Kidney epithelial cell (primary cell): ENCODE data around the gene NSL1. TPM values are rescaled to one million over a fixed set of nuclear protein-coding genes. Genes with fewer than 3 reads are reported as not detected.
"Not testable (repeated sequence)": the region's sequence is repeated elsewhere in the genome, so short reads cannot be mapped to it uniquely, and the experiment has no call there.

Experiments
- DNase-seq: peaks from one replicate; pipeline ENCODE4 v3.0.0-alpha.2; 2010; ENCODE audit warnings: low read depth
- H3K27me3 ChIP-seq: 2 replicates; pipeline ENCODE4 v1.6.0; 2011; ENCODE audit warnings: low read length; ENCODE audit not compliant: control insufficient read depth, insufficient read depth
- H3K36me3 ChIP-seq: 2 replicates; pipeline ENCODE4 v1.5.1; 2011; ENCODE audit warnings: low read length; ENCODE audit not compliant: control insufficient read depth, insufficient read depth
- H3K4me3 ChIP-seq: 2 replicates; pipeline ENCODE4 v1.5.1; 2011; ENCODE audit warnings: low read depth, mild to moderate bottlenecking, control low read depth, low read length
- CTCF ChIP-seq: IDR thresholded peaks from 2 replicates; pipeline ENCODE4 v1.5.1; 2011; ENCODE audit warnings: mild to moderate bottlenecking, moderate library complexity, low read length, control low read depth, inconsistent platforms; ENCODE audit not compliant: insufficient read depth, poor library complexity, severe bottlenecking
- total RNA-seq: library from RNA; depleted of rRNA; stranded (reverse); fragments of >200 nt; gene quantifications from 2 replicates; pipeline ENCODE4 v1.2.3, GENCODE V29; 2015

The NSL1 gene
- total RNA-seq, 1 donor from 2014 or later = 28.2 TPM

- Histone ChIP-seq H3K4me3 (no peak overlapping the region), H3K27me3 (no peaks in the 10 kb centered on the region), H3K36me3 (no peaks in the 10 kb centered on the region)
- no peak for DNase-seq
- TF ChIP-seq CTCF = no peak
Measured at GRCh38 chr1:212773011-212773410, 18.6 kb downstream of the NSL1 start.

- no peak for TF ChIP-seq CTCF
- no peaks in the 10 kb centered on the region for H3K36me3 ChIP-seq
- no peak overlapping the region for H3K4me3 ChIP-seq
- H3K27me3 ChIP-seq = no peaks in the 10 kb centered on the region
- DNase-seq = no peak
Measured at GRCh38 chr1:212771341-212771740, 20.2 kb downstream of the NSL1 start.

- H3K4me3 ChIP-seq = no peak overlapping the region
- no peaks in the 10 kb centered on the region for H3K27me3 ChIP-seq
- no peak for DNase-seq
- no peak for TF ChIP-seq CTCF
- H3K36me3 ChIP-seq = no peaks in the 10 kb centered on the region
Measured at GRCh38 chr1:212769459-212770167, 22.0 kb downstream of the NSL1 start.

- not testable (repeated sequence) for DNase-seq, H3K36me3 ChIP-seq, H3K27me3 ChIP-seq, H3K4me3 ChIP-seq
Measured at GRCh38 chr1:212766825-212767224, 24.8 kb downstream of the NSL1 start.

GRCh38 chr1:212764718-212765281, 26.8 kb downstream of the NSL1 start:
- DNase-seq, H3K4me3 ChIP-seq, H3K27me3 ChIP-seq, H3K36me3 ChIP-seq: not testable (repeated sequence)

GRCh38 chr1:212762839-212763238, 28.7 kb downstream of the NSL1 start:
- no peak for TF ChIP-seq CTCF
- no peak for DNase-seq
- H3K27me3 ChIP-seq = no peaks in the 10 kb centered on the region
- H3K36me3 ChIP-seq = no peaks in the 10 kb centered on the region
- no peak overlapping the region for H3K4me3 ChIP-seq

GRCh38 chr1:212762234-212762633, 29.3 kb downstream of the NSL1 start:
- no peak for DNase-seq
- no peak for TF ChIP-seq CTCF
- no peak overlapping the region for H3K4me3 ChIP-seq
- no peaks in the 10 kb centered on the region for H3K36me3 ChIP-seq
- no peaks in the 10 kb centered on the region for H3K27me3 ChIP-seq
